ENCODE data around the gene LRP1B.
"Not testable (repeated sequence)": the region's sequence is repeated elsewhere in the genome, so short reads cannot be mapped to it uniquely, and the experiment has no call there.

Gene LRP1B

DNA sequence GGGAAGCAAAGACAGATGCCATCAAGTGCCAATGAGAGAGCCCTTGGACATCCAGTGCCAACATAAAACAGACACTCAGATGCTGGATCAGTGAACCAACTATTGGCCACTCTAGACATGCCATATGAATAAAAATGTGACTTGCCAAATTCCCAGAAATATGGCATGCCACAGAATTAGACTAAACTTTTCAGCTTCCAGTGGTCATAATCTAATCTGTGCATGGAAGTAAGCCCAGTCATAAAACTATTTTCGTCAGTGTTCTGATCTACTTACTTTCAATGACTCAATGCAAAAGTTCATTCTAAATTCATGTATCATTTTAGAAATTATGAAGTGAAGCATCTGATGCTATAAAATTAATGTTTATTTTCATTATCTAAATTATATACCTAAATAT is 1844.4 kb downstream of the LRP1B start:
- Histone ChIP-seq H3K36me3 (ENCODE audit: insufficient read depth, low read length) (no peaks in the 10 kb centered on the region), H3K4me2 (ENCODE audit: insufficient read depth, low read length) (no peak overlapping the region), H3K27ac (ENCODE audit: low read length) (no peak overlapping the region), H3K79me2 (ENCODE audit: insufficient read depth, low read length) (no peaks in the 10 kb centered on the region), H3K9ac (ENCODE audit: low read depth, low read length) (no peak overlapping the region), H3K27me3 (ENCODE audit: insufficient read depth, low read length, poor library complexity) (no peaks in the 10 kb centered on the region), H3K4me3 (ENCODE audit: low read depth in 1 of 2, low read length in 2 of 2) (no peak overlapping the region), H2AFZ (ENCODE audit: low read depth, low read length) (no peak overlapping the region), H3K9me3 (ENCODE audit: insufficient read depth, low read length, severe bottlenecking) (no peaks in the 10 kb centered on the region), H3K4me1 (ENCODE audit: insufficient read depth, low read length) (peaks cover 15% of the 10 kb centered on the region; the same call in 1 of the 2 replicates), H4K20me1 (ENCODE audit: insufficient read depth, low read length) (no peaks in the 10 kb centered on the region)
- no peak for ATAC-seq (ENCODE audit: insufficient read depth, low read depth)
- DNase-seq = no peak
- no peak for TF ChIP-seq EZH2 (IDR thresholded peaks at IDR 0.05; ENCODE audit: borderline replicate concordance, low read depth, low read length, severe bottlenecking)
- TF ChIP-seq, protein P1, sequence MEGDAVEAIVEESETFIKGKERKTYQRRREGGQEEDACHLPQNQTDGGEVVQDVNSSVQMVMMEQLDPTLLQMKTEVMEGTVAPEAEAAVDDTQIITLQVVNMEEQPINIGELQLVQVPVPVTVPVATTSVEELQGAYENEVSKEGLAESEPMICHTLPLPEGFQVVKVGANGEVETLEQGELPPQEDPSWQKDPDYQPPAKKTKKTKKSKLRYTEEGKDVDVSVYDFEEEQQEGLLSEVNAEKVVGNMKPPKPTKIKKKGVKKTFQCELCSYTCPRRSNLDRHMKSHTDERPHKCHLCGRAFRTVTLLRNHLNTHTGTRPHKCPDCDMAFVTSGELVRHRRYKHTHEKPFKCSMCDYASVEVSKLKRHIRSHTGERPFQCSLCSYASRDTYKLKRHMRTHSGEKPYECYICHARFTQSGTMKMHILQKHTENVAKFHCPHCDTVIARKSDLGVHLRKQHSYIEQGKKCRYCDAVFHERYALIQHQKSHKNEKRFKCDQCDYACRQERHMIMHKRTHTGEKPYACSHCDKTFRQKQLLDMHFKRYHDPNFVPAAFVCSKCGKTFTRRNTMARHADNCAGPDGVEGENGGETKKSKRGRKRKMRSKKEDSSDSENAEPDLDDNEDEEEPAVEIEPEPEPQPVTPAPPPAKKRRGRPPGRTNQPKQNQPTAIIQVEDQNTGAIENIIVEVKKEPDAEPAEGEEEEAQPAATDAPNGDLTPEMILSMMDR (IDR thresholded peaks at IDR 0.05; ENCODE audit: borderline replicate concordance, extremely low read depth, low read length, poor library complexity, severe bottlenecking) = no peak

DNA sequence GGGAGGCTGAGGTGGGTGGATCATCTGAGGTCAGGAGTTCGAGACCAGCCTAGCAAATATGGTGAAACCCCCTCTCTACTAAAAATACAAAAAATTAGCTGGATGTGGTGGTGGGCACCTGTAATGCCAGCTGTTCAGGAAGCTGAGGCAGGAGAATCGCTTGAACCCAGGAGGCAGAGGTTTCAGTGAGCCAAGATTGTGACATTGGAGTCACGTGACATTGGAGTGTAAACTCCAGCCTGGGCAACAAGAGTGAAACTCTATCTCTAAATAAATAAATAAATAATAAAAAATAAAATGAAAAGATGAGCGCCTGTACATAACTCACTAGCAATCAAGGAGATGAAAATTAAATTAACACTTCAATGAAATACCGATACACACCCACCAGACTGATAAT is 1853.5 kb downstream of the LRP1B start:
- H3K4me3 ChIP-seq (ENCODE audit: low read depth in 1 of 2, low read length in 2 of 2); H3K27ac ChIP-seq (ENCODE audit: low read length); H3K27me3 ChIP-seq (ENCODE audit: insufficient read depth, low read length, poor library complexity); H3K36me3 ChIP-seq (ENCODE audit: insufficient read depth, low read length); H3K9me3 ChIP-seq (ENCODE audit: insufficient read depth, low read length, severe bottlenecking); H3K4me1 ChIP-seq (ENCODE audit: insufficient read depth, low read length); DNase-seq; H2AFZ ChIP-seq (ENCODE audit: low read depth, low read length); H3K4me2 ChIP-seq (ENCODE audit: insufficient read depth, low read length); H3K9ac ChIP-seq (ENCODE audit: low read depth, low read length); H3K79me2 ChIP-seq (ENCODE audit: insufficient read depth, low read length); H4K20me1 ChIP-seq (ENCODE audit: insufficient read depth, low read length); ATAC-seq (ENCODE audit: insufficient read depth, low read depth): not testable (repeated sequence)

DNA sequence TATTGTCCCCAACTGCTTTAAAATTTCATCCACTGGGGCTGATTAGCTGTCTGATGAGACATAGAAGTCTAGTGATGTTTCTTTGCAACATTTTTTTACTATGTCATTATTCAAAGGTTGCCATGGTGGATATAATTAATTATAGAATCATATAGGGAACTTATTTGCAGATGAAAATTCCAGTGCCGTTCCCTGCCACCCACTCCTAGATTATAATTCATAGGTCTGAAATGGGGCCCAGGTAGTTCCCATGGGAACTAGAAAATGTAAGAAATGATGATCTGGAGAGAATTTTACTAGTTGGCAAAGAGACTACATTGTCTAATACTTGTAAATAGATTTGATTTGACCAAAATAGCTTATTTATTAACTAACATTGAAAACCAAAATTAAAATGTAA is 1854.2 kb downstream of the LRP1B start:
- no peaks in the 10 kb centered on the region for H3K36me3 ChIP-seq (ENCODE audit: insufficient read depth, low read length)
- no peaks in the 10 kb centered on the region for H3K27me3 ChIP-seq (ENCODE audit: insufficient read depth, low read length, poor library complexity)
- DNase-seq = no peak
- H3K9ac ChIP-seq (ENCODE audit: low read depth, low read length) = no peak overlapping the region
- H4K20me1 ChIP-seq (ENCODE audit: insufficient read depth, low read length) = no peaks in the 10 kb centered on the region
- H2AFZ ChIP-seq (ENCODE audit: low read depth, low read length) = no peak overlapping the region
- ATAC-seq (ENCODE audit: insufficient read depth, low read depth) = no peak
- TF ChIP-seq, protein P1 (IDR thresholded peaks at IDR 0.05; ENCODE audit: borderline replicate concordance, extremely low read depth, low read length, poor library complexity, severe bottlenecking) = no peak
- TF ChIP-seq EZH2 (IDR thresholded peaks at IDR 0.05; ENCODE audit: borderline replicate concordance, low read depth, low read length, severe bottlenecking) = no peak
- no peak overlapping the region for H3K4me2 ChIP-seq (ENCODE audit: insufficient read depth, low read length)
- no peak overlapping the region for H3K27ac ChIP-seq (ENCODE audit: low read length)
- H3K9me3 ChIP-seq (ENCODE audit: insufficient read depth, low read length, severe bottlenecking) = no peaks in the 10 kb centered on the region
- no peaks in the 10 kb centered on the region for H3K4me1 ChIP-seq (ENCODE audit: insufficient read depth, low read length)
- H3K79me2 ChIP-seq (ENCODE audit: insufficient read depth, low read length) = no peaks in the 10 kb centered on the region
- H3K4me3 ChIP-seq (ENCODE audit: low read depth in 1 of 2, low read length in 2 of 2) = no peak overlapping the region

DNA sequence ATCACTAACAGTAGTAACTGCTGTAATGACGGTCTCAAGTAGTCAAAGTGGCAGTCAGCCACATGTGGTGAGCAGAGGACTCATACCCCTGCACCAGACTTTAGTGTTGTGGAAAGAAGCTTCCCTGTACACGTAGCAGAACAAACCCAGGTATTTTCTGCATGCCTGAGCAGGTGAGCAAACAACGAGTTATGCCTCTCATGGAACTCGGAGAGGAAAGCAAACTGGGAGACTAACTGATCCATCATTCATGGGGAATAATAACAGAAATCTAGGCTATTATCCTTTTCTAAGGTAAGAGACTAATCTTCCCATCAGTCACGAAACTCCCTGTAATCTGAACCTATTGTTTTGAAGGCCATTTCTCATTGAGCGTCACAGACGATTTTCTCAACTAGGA is 1855.4 kb downstream of the LRP1B start:
- ATAC-seq (ENCODE audit: insufficient read depth, low read depth) = no peak
- Histone ChIP-seq H3K4me3 (ENCODE audit: low read depth in 1 of 2, low read length in 2 of 2) (no peak overlapping the region), H3K27ac (ENCODE audit: low read length) (no peak overlapping the region), H3K27me3 (ENCODE audit: insufficient read depth, low read length, poor library complexity) (no peaks in the 10 kb centered on the region), H3K36me3 (ENCODE audit: insufficient read depth, low read length) (no peaks in the 10 kb centered on the region), H4K20me1 (ENCODE audit: insufficient read depth, low read length) (no peaks in the 10 kb centered on the region), H3K4me2 (ENCODE audit: insufficient read depth, low read length) (no peak overlapping the region), H3K79me2 (ENCODE audit: insufficient read depth, low read length) (no peaks in the 10 kb centered on the region), H3K9me3 (ENCODE audit: insufficient read depth, low read length, severe bottlenecking) (no peaks in the 10 kb centered on the region), H3K9ac (ENCODE audit: low read depth, low read length) (no peak overlapping the region), H2AFZ (ENCODE audit: low read depth, low read length) (no peak overlapping the region), H3K4me1 (ENCODE audit: insufficient read depth, low read length) (no peaks in the 10 kb centered on the region)
- no peak for TF ChIP-seq EZH2 (IDR thresholded peaks at IDR 0.05; ENCODE audit: borderline replicate concordance, low read depth, low read length, severe bottlenecking)
- TF ChIP-seq, protein P1 (IDR thresholded peaks at IDR 0.05; ENCODE audit: borderline replicate concordance, extremely low read depth, low read length, poor library complexity, severe bottlenecking) = no peak
- no peak for DNase-seq

All from DND-41 (cell line).